Thoracic aorta (tissue), 2 donors: Measurements from ENCODE around the gene ALDH1L1. TPM values are rescaled to one million over a fixed set of nuclear protein-coding genes. Genes with fewer than 3 reads are reported as not detected.

ENCODE experiments used
- ATAC-seq: fragments of 150-250 bp; one replicate; pipeline ENCODE4 v1.8.0; 2017; ENCODE audit warnings: low read depth; ENCODE audit not compliant: insufficient number of reproducible peaks, low FRiP score
- DNase-seq: peaks from one replicate; pipeline ENCODE4 v3.0.0-alpha.2; 2020; ENCODE audit warnings: low spot score
- H3K27ac ChIP-seq, 2 donors: fragments of 200-600 bp; sonication (generic); 1 replicate in 1 of 2; 2 replicates in 1 of 2; pipeline ENCODE4 v1.5.1; 2016; ENCODE audit warnings: mild to moderate bottlenecking in 2 of 2, moderate library complexity in 2 of 2
- H3K27me3 ChIP-seq: fragments of 200-600 bp; sonication (generic); replicated peaks from 2 replicates; pipeline ENCODE4 v1.6.0; 2016; ENCODE audit warnings: mild to moderate bottlenecking; ENCODE audit not compliant: insufficient read depth
- H3K36me3 ChIP-seq: fragments of 200-600 bp; sonication (generic); one replicate; pipeline ENCODE4 v1.5.1; 2016
- H3K4me1 ChIP-seq, 2 donors: fragments of 200-600 bp; sonication (generic); 1 replicate in 1 of 2; 2 replicates in 1 of 2; pipeline versions ENCODE4 v1.5.1 to v1.6.0; 2016; ENCODE audit warnings: low read depth in 2 of 2, mild to moderate bottlenecking in 1 of 2; ENCODE audit not compliant: control insufficient read depth in 1 of 2
- H3K4me3 ChIP-seq: fragments of 200-600 bp; sonication (generic); 2 replicates; pipeline ENCODE4 v1.5.1; 2016; ENCODE audit warnings: mild to moderate bottlenecking
- H3K9me3 ChIP-seq: fragments of 200-600 bp; sonication (generic); 2 replicates; pipeline ENCODE4 v1.5.1; 2016
- total RNA-seq, 2 donors: library from RNA; depleted of rRNA; stranded (reverse); fragments of >200 nt; gene quantifications; one replicate each; pipeline versions ENCODE4 v1.1.0 to v1.2.3, GENCODE V29; 2016
- TF ChIP-seq, protein P1 (sequence below): fragments of 200-600 bp; sonication (generic); IDR thresholded peaks from one replicate; pipeline ENCODE4 v1.5.1; 2019; ENCODE audit warnings: antibody characterized with exemption

Gene ALDH1L1
- total RNA-seq, 2 donors from 2014 or later: 50.2 to 62.5 TPM

DNA sequence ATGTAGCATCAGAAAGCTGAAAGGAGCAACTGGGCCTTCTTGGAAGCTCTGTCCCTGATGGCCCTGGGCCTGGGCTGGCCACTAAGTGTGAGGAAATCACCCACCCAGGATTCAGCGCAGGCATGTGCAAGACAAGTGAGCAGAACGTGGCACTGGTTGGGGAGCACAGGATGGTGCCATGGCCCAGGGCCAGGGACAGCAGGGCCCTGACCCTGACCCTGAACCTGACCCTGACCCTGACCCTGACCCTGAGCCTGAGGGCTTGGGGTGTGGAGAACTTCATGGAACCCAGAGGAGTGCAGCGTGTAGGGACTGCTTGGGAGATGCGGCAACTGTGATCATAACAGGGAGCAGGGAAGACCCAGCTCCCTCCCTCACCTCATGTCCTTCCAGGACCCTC, 5.9 kb upstream of the ALDH1L1 start:
- H3K36me3 ChIP-seq: no peaks in the 10 kb centered on the region
- H3K4me3 ChIP-seq: no peak overlapping the region
- H3K4me1 ChIP-seq: peaks cover 0 to 6% of the 10 kb centered on the region in 2 donors
- no peaks in the 10 kb centered on the region for H3K9me3 ChIP-seq
- TF ChIP-seq, protein P1, sequence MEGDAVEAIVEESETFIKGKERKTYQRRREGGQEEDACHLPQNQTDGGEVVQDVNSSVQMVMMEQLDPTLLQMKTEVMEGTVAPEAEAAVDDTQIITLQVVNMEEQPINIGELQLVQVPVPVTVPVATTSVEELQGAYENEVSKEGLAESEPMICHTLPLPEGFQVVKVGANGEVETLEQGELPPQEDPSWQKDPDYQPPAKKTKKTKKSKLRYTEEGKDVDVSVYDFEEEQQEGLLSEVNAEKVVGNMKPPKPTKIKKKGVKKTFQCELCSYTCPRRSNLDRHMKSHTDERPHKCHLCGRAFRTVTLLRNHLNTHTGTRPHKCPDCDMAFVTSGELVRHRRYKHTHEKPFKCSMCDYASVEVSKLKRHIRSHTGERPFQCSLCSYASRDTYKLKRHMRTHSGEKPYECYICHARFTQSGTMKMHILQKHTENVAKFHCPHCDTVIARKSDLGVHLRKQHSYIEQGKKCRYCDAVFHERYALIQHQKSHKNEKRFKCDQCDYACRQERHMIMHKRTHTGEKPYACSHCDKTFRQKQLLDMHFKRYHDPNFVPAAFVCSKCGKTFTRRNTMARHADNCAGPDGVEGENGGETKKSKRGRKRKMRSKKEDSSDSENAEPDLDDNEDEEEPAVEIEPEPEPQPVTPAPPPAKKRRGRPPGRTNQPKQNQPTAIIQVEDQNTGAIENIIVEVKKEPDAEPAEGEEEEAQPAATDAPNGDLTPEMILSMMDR: no peak
- no peaks in the 10 kb centered on the region for H3K27me3 ChIP-seq
- DNase-seq (no peak), ATAC-seq (no peak)
- no peak overlapping the region for H3K27ac ChIP-seq

DNA sequence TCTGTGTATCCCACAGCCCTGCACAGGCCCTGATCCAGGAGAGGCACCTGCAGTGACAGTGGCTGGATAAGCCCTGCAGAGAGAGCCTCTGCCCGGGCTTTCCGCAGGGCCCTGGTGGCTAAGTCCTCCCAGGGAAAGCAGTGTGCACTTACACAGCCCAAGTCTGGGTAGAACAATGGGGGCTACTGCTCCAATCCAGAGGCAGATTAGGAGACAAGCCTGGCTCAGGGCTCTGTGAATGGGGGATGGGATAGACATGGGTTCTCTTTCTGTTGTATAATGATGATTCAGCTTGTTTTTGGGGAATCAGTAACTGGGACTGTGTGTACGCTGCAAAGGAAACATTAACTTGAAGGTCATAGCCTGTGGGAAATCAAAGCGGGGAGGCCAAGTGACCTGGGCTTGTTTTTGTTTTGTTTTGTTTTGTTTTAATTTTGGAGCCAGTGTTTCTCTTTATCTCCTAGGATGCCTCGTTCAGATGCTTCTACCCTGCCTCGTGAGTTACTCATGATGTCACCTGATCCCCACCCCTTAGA, 4.1 kb upstream of the ALDH1L1 start:
- Histone ChIP-seq H3K27ac (no peak overlapping the region), H3K27me3 (no peaks in the 10 kb centered on the region), H3K9me3 (no peaks in the 10 kb centered on the region), H3K36me3 (no peaks in the 10 kb centered on the region), H3K4me1 (peaks cover 3 to 9% of the 10 kb centered on the region in 2 donors), H3K4me3 (no peak overlapping the region)
- ATAC-seq (no peak), DNase-seq (no peak)
- TF ChIP-seq, protein P1: no peak

DNA sequence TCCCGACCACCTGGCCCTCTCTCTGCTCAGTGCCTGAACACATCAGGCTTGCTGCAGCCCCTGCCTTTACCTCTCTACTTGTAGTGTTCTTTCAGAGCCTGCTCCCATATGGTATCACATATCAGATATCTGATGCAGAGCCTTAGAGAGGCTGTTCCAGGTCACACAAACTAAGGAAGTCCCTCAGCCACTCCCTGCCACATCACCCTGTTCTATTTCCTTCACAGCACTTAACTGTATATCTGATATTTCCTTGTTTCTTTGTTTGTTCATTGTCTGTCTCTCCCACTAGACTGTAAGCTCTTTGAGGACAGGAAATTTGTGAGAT, 976 bp upstream of the ALDH1L1 start:
- H3K27ac ChIP-seq: peak overlapping the region; percentile 85 to 99
- no peaks in the 10 kb centered on the region for H3K36me3 ChIP-seq
- H3K4me3 ChIP-seq: peak overlapping the region; percentile 90
- peaks cover 8 to 24% of the 10 kb centered on the region in 2 donors for H3K4me1 ChIP-seq
- no peaks in the 10 kb centered on the region for H3K27me3 ChIP-seq
- no peak for DNase-seq
- ATAC-seq: no peak
- TF ChIP-seq, protein P1: no peak
- no peaks in the 10 kb centered on the region for H3K9me3 ChIP-seq

DNA sequence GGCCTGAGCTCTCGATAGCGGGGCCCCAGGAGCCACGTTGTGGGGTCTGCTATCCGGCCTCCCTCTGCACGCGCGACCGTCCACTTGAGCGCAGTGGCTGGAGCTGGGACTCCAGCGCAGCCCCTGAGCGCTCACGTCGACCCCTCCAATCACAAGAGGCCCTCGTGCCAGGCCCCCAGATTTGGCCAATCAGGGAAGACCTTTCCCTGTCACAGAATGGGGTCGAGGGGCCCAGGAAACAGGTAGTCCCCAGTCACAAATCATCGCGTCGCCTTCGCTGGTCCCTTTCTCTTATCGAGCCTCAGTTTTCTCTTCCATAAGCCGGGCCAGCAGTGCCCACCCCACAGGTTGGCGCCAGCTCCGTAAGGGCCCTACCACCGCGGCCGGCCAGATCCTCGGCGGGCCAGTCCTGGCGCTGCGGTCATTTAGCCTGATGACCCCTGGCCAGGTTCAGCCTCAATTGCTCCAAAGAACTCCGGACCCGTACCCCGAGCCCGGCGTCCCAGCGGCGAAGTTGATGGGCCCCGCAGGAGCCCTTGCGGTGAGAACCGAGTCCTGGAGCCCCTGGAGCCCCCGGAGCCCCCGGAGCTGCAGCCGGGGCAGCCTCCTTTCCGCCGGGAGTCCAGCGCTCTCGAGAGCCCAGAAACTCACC, 435 bp downstream of the ALDH1L1 start:
- Histone ChIP-seq H3K27me3 (no peaks in the 10 kb centered on the region), H3K4me1 (peaks cover 8 to 24% of the 10 kb centered on the region in 2 donors), H3K4me3 (peak overlapping the region; percentile 90), H3K36me3 (no peaks in the 10 kb centered on the region), H3K9me3 (no peaks in the 10 kb centered on the region), H3K27ac (peak overlapping the region; percentile 99)
- DNase-seq: peak; percentile 30
- peak; percentile 44 for ATAC-seq
- TF ChIP-seq, protein P1: no peak

DNA sequence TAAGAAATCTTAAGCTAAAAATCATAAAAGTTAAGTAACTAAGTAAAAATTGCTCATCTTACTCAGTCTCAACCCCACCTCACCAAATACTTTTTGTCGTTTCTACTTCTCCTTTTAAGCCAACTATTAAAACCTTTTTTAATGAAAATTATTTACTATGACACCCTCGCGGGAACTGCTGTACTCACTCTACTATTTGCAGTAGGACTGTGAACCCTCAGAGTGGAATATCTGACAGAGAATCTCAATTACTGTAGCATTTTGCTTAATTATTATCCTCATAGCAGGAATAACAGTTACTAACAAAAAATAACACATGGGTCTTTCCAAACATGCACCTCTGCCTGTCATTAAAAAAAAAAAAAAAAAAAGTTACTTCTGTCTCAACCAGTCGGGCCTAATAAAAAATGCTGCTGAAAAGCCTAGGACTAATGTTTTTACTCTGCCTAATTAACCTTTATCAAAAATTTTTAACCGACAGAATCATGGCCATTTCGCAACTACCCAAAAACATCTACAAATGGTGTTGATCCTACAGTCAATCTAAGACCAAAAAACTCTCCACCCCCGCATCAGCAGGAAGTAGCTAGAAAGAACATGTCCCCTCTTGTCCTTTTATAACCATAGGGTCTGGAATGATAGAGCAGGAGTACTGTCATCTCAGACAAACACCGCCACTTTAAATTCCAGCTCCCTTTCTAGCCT, 10.2 kb downstream of the ALDH1L1 start:
- TF ChIP-seq, protein P1: no peak
- Histone ChIP-seq H3K27me3 (no peaks in the 10 kb centered on the region), H3K4me1 (no peaks in the 10 kb centered on the region), H3K36me3 (no peaks in the 10 kb centered on the region), H3K4me3 (no peak overlapping the region), H3K9me3 (no peaks in the 10 kb centered on the region), H3K27ac (no peak overlapping the region)
- DNase-seq: no peak
- ATAC-seq: no peak
